B cell (primary cell): ENCODE results near the gene GALNT10.

Experiments
- EZH2 ChIP-seq: IDR thresholded peaks from 2 replicates; pipeline ENCODE4 v1.6.1; 2012; ENCODE audit warnings: borderline replicate concordance, low read depth, mild to moderate bottlenecking, moderate library complexity, low read length; ENCODE audit not compliant: insufficient read depth, poor library complexity, severe bottlenecking
- TF ChIP-seq, protein P1 (sequence below): fragments of 200-600 bp; IDR thresholded peaks from one replicate; pipeline ENCODE4 v1.8.0; 2022; ENCODE audit warnings: antibody characterized with exemption, mild to moderate bottlenecking

DNA sequence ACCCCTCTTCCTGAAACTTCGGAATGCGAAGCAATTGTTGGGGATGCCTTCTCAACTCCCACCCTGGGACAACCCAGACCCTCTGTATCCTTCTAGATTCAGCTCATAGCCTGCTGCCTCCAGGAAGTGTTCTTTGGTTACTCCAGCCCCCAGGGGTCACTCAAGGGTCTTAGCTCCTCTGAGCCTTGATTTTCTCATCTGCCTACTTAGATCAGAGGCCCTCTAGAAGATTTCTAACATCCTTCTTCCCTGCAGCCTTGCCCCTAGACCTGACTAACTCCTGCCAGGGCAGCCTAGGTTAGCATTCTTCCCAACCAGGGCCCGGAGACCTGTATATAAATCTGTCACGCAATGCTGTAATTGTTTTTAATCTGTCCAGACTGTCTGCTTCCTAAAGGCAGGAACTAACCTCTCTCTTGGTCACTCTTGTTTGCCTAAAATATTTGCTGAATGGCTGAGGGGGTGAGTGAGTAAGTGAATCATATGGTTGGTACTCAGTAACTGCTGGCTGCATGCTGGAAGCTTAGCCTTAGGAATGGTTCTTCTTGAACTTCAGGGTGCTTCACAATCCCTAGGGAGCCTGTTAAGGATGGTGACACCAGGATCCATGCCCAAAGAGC, 8.2 kb downstream of the GALNT10 start:
- TF ChIP-seq, protein P1, sequence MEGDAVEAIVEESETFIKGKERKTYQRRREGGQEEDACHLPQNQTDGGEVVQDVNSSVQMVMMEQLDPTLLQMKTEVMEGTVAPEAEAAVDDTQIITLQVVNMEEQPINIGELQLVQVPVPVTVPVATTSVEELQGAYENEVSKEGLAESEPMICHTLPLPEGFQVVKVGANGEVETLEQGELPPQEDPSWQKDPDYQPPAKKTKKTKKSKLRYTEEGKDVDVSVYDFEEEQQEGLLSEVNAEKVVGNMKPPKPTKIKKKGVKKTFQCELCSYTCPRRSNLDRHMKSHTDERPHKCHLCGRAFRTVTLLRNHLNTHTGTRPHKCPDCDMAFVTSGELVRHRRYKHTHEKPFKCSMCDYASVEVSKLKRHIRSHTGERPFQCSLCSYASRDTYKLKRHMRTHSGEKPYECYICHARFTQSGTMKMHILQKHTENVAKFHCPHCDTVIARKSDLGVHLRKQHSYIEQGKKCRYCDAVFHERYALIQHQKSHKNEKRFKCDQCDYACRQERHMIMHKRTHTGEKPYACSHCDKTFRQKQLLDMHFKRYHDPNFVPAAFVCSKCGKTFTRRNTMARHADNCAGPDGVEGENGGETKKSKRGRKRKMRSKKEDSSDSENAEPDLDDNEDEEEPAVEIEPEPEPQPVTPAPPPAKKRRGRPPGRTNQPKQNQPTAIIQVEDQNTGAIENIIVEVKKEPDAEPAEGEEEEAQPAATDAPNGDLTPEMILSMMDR, result no peak
- TF ChIP-seq EZH2, result no peak
